ENCODE data around the gene CCDC107. TPM values are rescaled to one million over a fixed set of nuclear protein-coding genes. Genes with fewer than 3 reads are reported as not detected.
"Not testable (repeated sequence)": the region's sequence is repeated elsewhere in the genome, so short reads cannot be mapped to it uniquely, and the experiment has no call there.

The CCDC107 gene
- total and polyA plus RNA-seq, 7 donors, result 15.4 to 49.4 (median 27.9) TPM

GRCh38 chr9:35639225-35639624, 18.9 kb upstream of the CCDC107 start:
- ATAC-seq; H3K36me3 ChIP-seq (ENCODE audit: insufficient read depth in 1 of 2, low read depth in 1 of 2); H3K27me3 ChIP-seq (ENCODE audit: insufficient read depth in 3 of 3, low read length in 2 of 3); H3K9me3 ChIP-seq; H3K4me1 ChIP-seq; H3K4me3 ChIP-seq; DNase-seq; H3K27ac ChIP-seq: not testable (repeated sequence)
- intact Hi-C loops (cut with DNase I), result loop anchor here in 1 of 2 donors (10.0 kb wide), 1 partner anchor 656 kb away; no protein-coding TSS in a partner anchor
- WGBS, 3 donors, result 60 to 96% (median 82%) methylated on average over 1 of the region's 1 CpG

DNA sequence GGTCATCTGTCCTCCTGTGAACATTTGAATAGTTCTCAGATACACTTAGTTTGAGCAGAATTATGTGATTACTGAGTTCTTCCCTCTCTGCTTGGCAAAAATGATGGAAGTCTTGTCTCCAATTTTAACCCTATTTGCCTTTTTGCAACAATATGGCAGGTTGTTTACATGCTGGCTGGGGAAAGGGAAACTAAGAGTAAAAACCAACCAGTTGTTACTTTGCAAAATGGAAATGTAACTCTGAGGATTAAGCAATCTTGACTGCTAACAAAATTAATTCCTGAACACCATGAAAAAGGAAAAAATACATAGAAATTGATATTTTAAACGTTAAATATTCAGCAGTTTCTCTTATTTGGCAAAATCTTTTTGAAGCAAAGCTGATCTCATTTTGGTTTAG, 18.5 kb upstream of the CCDC107 start:
- TF ChIP-seq, protein P1, sequence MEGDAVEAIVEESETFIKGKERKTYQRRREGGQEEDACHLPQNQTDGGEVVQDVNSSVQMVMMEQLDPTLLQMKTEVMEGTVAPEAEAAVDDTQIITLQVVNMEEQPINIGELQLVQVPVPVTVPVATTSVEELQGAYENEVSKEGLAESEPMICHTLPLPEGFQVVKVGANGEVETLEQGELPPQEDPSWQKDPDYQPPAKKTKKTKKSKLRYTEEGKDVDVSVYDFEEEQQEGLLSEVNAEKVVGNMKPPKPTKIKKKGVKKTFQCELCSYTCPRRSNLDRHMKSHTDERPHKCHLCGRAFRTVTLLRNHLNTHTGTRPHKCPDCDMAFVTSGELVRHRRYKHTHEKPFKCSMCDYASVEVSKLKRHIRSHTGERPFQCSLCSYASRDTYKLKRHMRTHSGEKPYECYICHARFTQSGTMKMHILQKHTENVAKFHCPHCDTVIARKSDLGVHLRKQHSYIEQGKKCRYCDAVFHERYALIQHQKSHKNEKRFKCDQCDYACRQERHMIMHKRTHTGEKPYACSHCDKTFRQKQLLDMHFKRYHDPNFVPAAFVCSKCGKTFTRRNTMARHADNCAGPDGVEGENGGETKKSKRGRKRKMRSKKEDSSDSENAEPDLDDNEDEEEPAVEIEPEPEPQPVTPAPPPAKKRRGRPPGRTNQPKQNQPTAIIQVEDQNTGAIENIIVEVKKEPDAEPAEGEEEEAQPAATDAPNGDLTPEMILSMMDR (IDR thresholded peaks at IDR 0.05), result no peak
- Histone ChIP-seq H3K9me3 (no peaks in the 10 kb centered on the region), H3K27me3 (ENCODE audit: insufficient read depth in 3 of 3, low read length in 2 of 3) (no peaks in the 10 kb centered on the region), H3K27ac (no peak overlapping the region), H3K4me3 (no peak overlapping the region), H3K4me1 (no peaks in the 10 kb centered on the region), H3K36me3 (ENCODE audit: insufficient read depth in 1 of 2, low read depth in 1 of 2) (no peaks in the 10 kb centered on the region)
- 84 to 92% (median 91%) methylated on average over 1 of the region's 1 CpG for WGBS, 3 donors
- ATAC-seq (no peak), DNase-seq (no peak)
- intact Hi-C loops (cut with DNase I), result loop anchor here in 1 of 2 donors (10.0 kb wide), 2 partner anchors 155 to 655 kb away; no protein-coding TSS in a partner anchor

DNA sequence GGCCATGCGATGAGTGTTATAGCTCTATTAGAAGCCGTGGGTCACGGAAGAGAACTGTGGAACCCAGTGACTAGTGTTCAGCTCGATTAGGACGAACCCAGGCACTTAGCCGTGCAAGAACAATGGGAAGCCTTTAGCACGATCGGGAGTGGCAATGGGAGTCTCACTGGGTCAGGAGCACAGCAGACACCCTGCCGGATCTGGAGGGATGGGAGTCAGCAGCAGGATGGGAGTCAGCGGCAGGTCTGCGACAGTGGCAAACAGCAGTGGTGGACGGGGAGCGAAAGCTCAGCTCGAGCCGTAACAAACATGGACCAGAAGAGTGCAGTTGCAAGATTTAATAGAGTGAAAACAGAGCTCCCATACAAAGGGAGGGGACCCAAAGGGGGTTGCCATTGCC, 17.7 kb upstream of the CCDC107 start:
- ATAC-seq; H3K4me3 ChIP-seq; H3K4me1 ChIP-seq; H3K27me3 ChIP-seq (ENCODE audit: insufficient read depth in 3 of 3, low read length in 2 of 3); H3K27ac ChIP-seq; H3K36me3 ChIP-seq (ENCODE audit: insufficient read depth in 1 of 2, low read depth in 1 of 2); DNase-seq; H3K9me3 ChIP-seq: not testable (repeated sequence)
- WGBS, 3 donors, result 96% methylated on average over 14 to 15 of the region's 15 CpGs
- intact Hi-C loops (cut with DNase I), result loop anchor here in 1 of 2 donors (10.0 kb wide), 1 partner anchor 156 kb away; no protein-coding TSS in a partner anchor

DNA sequence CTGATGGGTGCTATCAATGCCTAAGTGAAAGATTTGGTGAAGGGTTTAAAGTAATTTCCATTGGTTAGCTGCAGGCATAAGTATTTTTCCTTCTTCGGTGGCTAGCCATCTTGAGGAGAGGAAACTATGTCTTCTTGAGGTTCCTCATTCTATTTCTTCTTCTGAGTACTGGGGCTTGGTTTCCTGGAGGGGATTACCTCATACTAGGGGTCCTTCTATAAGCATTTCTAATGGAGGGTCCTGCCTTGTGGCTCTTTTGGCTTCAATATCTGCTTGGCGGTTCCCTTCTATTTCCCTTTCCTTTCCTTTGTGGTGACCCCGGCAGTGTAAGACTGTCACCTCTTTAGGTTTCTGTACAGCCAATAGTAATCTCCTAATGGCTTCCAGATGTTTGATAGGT, 16.6 kb upstream of the CCDC107 start:
- 91 to 92% (median 92%) methylated on average over 3 of the region's 3 CpGs for WGBS, 3 donors
- not testable (repeated sequence) for H3K27me3 ChIP-seq (ENCODE audit: insufficient read depth in 3 of 3, low read length in 2 of 3); H3K27ac ChIP-seq; H3K36me3 ChIP-seq (ENCODE audit: insufficient read depth in 1 of 2, low read depth in 1 of 2); ATAC-seq; H3K9me3 ChIP-seq; H3K4me1 ChIP-seq; H3K4me3 ChIP-seq; DNase-seq
- intact Hi-C loops (cut with DNase I), result loop anchor here in 1 of 2 donors (10.0 kb wide), 1 partner anchor 157 kb away; no protein-coding TSS in a partner anchor

- H3K36me3 ChIP-seq (ENCODE audit: insufficient read depth in 1 of 2, low read depth in 1 of 2), result no peaks in the 10 kb centered on the region
- H3K9me3 ChIP-seq, result no peaks in the 10 kb centered on the region
- H3K27ac ChIP-seq, result no peak overlapping the region
- no peak overlapping the region for H3K4me3 ChIP-seq
- H3K27me3 ChIP-seq (ENCODE audit: insufficient read depth in 3 of 3, low read length in 2 of 3), result no peaks in the 10 kb centered on the region
- ATAC-seq (no peak), DNase-seq (no peak)
- H3K4me1 ChIP-seq, result no peaks in the 10 kb centered on the region
- 86 to 88% (median 86%) methylated on average over 12 of the region's 12 CpGs for WGBS, 3 donors
- TF ChIP-seq, protein P1 (IDR thresholded peaks at IDR 0.05), result no peak
- intact Hi-C loops (cut with DNase I), result loop anchor here in 1 of 2 donors (10.0 kb wide), 1 partner anchor 158 kb away; no protein-coding TSS in a partner anchor
Measured at GRCh38 chr9:35643046-35643445, 15.0 kb upstream of the CCDC107 start.

DNA sequence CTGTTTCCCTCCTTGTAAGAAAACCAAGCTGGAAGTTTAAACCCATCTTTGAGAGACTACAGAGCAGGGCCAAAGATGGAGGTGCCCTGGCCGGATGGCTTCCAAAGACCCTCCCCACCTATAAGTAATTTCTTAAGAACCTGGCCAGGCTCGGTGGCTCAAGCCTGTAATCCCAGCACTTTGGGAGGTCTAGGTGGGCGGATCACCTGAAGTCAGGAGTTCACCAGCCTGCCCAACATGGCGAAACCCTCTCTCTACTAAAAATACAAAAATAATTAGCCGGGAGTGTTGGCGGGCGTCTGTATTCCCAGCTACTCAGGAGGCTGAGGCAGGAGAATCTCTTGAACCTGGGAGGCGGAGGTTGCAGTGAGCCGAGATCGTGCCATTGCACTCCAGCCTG, 12.4 kb upstream of the CCDC107 start:
- H3K4me3 ChIP-seq, result peak overlapping the region; percentile 85
- H3K4me1 ChIP-seq; H3K9me3 ChIP-seq; H3K36me3 ChIP-seq (ENCODE audit: insufficient read depth in 1 of 2, low read depth in 1 of 2); H3K27ac ChIP-seq; DNase-seq; H3K27me3 ChIP-seq (ENCODE audit: insufficient read depth in 3 of 3, low read length in 2 of 3): not testable (repeated sequence)
- WGBS, 3 donors, result 55 to 67% (median 57%) methylated on average over 9 to 10 of the region's 10 CpGs
- intact Hi-C loops (cut with DNase I), result loop anchor here in 1 of 2 donors (5.0 to 10.0 kb wide), 3 partner anchors 38 to 237 kb away; partner anchors contain the start of gene TESK1
- peak in 1 of 4 donors; percentile 4 for ATAC-seq
